Trophoblast cell (in vitro differentiated cells and primary cell): ENCODE data around the gene NME5.
A peak's percentile ranks its signal among the peaks of the same experiment; 100 is the strongest.

Experiments used
- DNase-seq, 2 donors: peaks; one replicate each; pipeline ENCODE4 v3.0.0-alpha.2; 2016
- H2AFZ ChIP-seq: 2 replicates; pipeline ENCODE4 v1.6.1; 2013; ENCODE audit warnings: low read length, moderate library complexity, mild to moderate bottlenecking; ENCODE audit not compliant: insufficient read depth, poor library complexity
- H2AK5ac ChIP-seq: 2 replicates; pipeline ENCODE4 v1.6.1; 2013; ENCODE audit warnings: mild to moderate bottlenecking, low read length
- H2BK120ac ChIP-seq: 2 replicates; pipeline ENCODE4 v1.6.1; 2013; ENCODE audit warnings: low read length, mild to moderate bottlenecking, moderate library complexity; ENCODE audit not compliant: insufficient read depth, poor library complexity
- H2BK12ac ChIP-seq: 2 replicates; pipeline ENCODE4 v1.6.1; 2013; ENCODE audit warnings: mild to moderate bottlenecking, low read length, moderate library complexity
- H2BK5ac ChIP-seq: 2 replicates; pipeline ENCODE4 v1.6.1; 2013; ENCODE audit warnings: low read length, low read depth, moderate library complexity, mild to moderate bottlenecking; ENCODE audit not compliant: poor library complexity
- H3K14ac ChIP-seq: 2 replicates; pipeline ENCODE4 v1.6.1; 2013; ENCODE audit warnings: mild to moderate bottlenecking, low read length
- H3K18ac ChIP-seq: 2 replicates; pipeline ENCODE4 v1.6.1; 2013; ENCODE audit warnings: mild to moderate bottlenecking, low read length
- H3K23ac ChIP-seq: 2 replicates; pipeline ENCODE4 v1.6.1; 2013; ENCODE audit warnings: low read length
- H3K27ac ChIP-seq: 2 replicates; pipeline ENCODE4 v1.5.1; 2013; ENCODE audit warnings: low read depth, mild to moderate bottlenecking, inconsistent platforms, low read length, moderate library complexity
- H3K27me3 ChIP-seq: 2 replicates; pipeline ENCODE4 v1.6.1; 2013; ENCODE audit warnings: inconsistent platforms, mild to moderate bottlenecking, low read length, moderate library complexity; ENCODE audit not compliant: insufficient read depth
- H3K36me3 ChIP-seq, 2 experiments: 1 replicate in 1 of 2; 2 replicates in 1 of 2; pipeline ENCODE4 v1.6.1; 2013; ENCODE audit warnings: low read length in 2 of 2, mild to moderate bottlenecking in 2 of 2, moderate library complexity in 1 of 2; ENCODE audit not compliant: insufficient read depth in 2 of 2, control insufficient read depth in 1 of 2
- H3K4ac ChIP-seq: 2 replicates; pipeline ENCODE4 v1.6.1; 2013; ENCODE audit warnings: low read depth, mild to moderate bottlenecking, low read length, moderate library complexity
- H3K4me1 ChIP-seq, 2 experiments: 1 replicate in 1 of 2; 2 replicates in 1 of 2; pipeline ENCODE4 v1.6.1; 2013; ENCODE audit warnings: low read length in 2 of 2, mild to moderate bottlenecking in 2 of 2, moderate library complexity in 1 of 2; ENCODE audit not compliant: insufficient read depth in 2 of 2, control insufficient read depth in 1 of 2
- H3K4me2 ChIP-seq: 2 replicates; pipeline ENCODE4 v1.6.1; 2013; ENCODE audit warnings: inconsistent platforms, mild to moderate bottlenecking, low read length, moderate library complexity
- H3K4me3 ChIP-seq: 2 replicates; pipeline ENCODE4 v1.5.1; 2013; ENCODE audit warnings: mild to moderate bottlenecking, low read depth, low read length, inconsistent platforms
- H3K79me1 ChIP-seq: one replicate; pipeline ENCODE4 v1.6.1; 2013; ENCODE audit warnings: low read length
- H3K79me2 ChIP-seq: 2 replicates; pipeline ENCODE4 v1.6.1; 2013; ENCODE audit warnings: low read length, mild to moderate bottlenecking; ENCODE audit not compliant: control insufficient read depth, insufficient read depth, poor library complexity
- H3K9ac ChIP-seq: 2 replicates; pipeline ENCODE4 v1.6.1; 2013; ENCODE audit warnings: mild to moderate bottlenecking, low read length
- H3K9me3 ChIP-seq: 2 replicates; pipeline ENCODE4 v1.6.1; 2013; ENCODE audit warnings: low read depth, mild to moderate bottlenecking, control low read depth, inconsistent platforms, low read length; ENCODE audit not compliant: insufficient read depth
- H4K12ac ChIP-seq: 2 replicates; pipeline ENCODE4 v1.6.1; 2013; ENCODE audit warnings: low read depth, mild to moderate bottlenecking, low read length, moderate library complexity
- H4K8ac ChIP-seq: 2 replicates; pipeline ENCODE4 v1.6.1; 2013; ENCODE audit warnings: low read depth, mild to moderate bottlenecking, low read length, moderate library complexity
- H4K91ac ChIP-seq: one replicate; pipeline ENCODE4 v1.6.1; 2013; ENCODE audit warnings: low read depth, mild to moderate bottlenecking, low read length, moderate library complexity
- WGBS: extraction: QIAGEN DNeasy Blood & Tissue Kit; methylation state at CpG from one replicate; pipeline ENCODE4 v1.1.7; 2013; ENCODE audit warnings: missing lambda C conversion rate; ENCODE audit not compliant: insufficient read length, insufficient coverage; ENCODE audit errors: extremely low coverage; 5-methylcytosine and 5-hydroxymethylcytosine counted together

NME5 gene

DNA sequence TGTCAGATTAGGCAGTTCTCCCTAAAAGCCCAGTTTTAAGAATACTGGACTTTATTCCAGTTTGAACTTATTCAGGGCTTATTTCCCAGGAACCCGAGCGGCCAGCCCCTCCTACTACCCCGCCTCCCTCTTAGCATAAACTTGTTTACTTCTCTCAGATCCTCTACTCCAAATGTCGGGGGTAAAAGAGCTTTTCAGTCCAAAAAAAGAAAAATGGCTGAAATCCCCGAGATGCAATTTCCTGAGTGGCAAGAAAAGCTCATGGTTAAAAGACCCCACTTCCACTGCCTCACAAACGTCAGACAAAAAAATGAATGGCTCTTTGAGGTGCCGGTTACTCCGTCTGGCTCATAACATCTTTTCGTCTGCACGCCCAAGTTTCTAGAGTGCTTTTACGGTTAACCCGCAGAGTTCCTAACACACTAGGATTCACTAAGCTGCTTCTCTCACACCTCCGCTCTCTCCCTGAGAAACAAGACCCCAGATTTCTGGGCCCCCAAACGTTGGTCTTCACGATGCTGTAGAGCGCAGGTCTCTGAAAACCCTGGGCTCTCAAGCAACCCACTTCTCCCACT, 38.8 kb upstream of the NME5 start:
- no peaks in the 10 kb centered on the region for H3K27me3 ChIP-seq
- WGBS = no CpG with 5 or more reads among the region's 16 CpGs
- H3K4ac ChIP-seq = peak overlapping the region; percentile 7
- H3K79me2 ChIP-seq = peaks cover 3% of the 10 kb centered on the region
- no peaks in the 10 kb centered on the region for H3K9me3 ChIP-seq
- peak overlapping the region; percentile 75 for H3K27ac ChIP-seq
- no peak overlapping the region for H3K23ac ChIP-seq
- H3K18ac ChIP-seq = peak overlapping the region; percentile 20
- H2AK5ac ChIP-seq = no peak overlapping the region
- H4K12ac ChIP-seq = peak overlapping the region; percentile 49
- H4K8ac ChIP-seq = peak overlapping the region; percentile 72
- peaks cover 18 to 32% of the 10 kb centered on the region in 2 experiments for H3K36me3 ChIP-seq
- no peak overlapping the region for H2BK12ac ChIP-seq
- H2BK5ac ChIP-seq = peak overlapping the region; percentile 57
- peak overlapping the region; percentile 68 for H3K4me2 ChIP-seq
- H3K4me1 ChIP-seq = no peaks in the 10 kb centered on the region
- H2AFZ ChIP-seq = peak overlapping the region; percentile 70
- H3K14ac ChIP-seq = peak overlapping the region; percentile 12
- peak overlapping the region; percentile 84 for H3K4me3 ChIP-seq
- H3K79me1 ChIP-seq = peaks cover 1% of the 10 kb centered on the region
- H4K91ac ChIP-seq = peak overlapping the region; percentile 58
- no peak overlapping the region for H2BK120ac ChIP-seq
- peak; percentile 8 to 45 for DNase-seq
- peak overlapping the region; percentile 93 for H3K9ac ChIP-seq

DNA sequence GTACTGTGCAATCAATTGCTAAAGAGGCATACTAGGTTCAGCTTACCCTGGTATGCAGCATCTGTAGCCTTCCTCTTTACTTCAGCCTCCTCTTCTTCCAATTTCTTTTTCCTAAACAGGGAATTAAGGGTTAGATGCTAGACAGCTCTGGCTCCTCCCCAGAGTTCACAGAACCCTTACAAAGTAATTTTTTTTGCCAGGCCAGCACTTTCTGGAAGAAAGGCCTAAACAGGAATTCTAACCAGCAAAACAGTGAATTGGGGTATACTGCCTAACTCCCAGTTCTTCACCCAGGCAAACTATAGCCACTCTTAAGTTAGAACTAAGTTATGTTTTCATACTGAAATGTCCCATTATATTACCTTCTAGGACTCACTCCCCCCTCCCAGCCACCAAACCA, 31.1 kb upstream of the NME5 start:
- H3K4me1 ChIP-seq = no peaks in the 10 kb centered on the region
- H4K8ac ChIP-seq = no peak overlapping the region
- H3K79me2 ChIP-seq = no peaks in the 10 kb centered on the region
- H3K23ac ChIP-seq = no peak overlapping the region
- peaks cover 30 to 55% of the 10 kb centered on the region in 2 experiments for H3K36me3 ChIP-seq
- no peak overlapping the region for H2AK5ac ChIP-seq
- DNase-seq = no peak
- no peak overlapping the region for H4K12ac ChIP-seq
- H3K79me1 ChIP-seq = no peaks in the 10 kb centered on the region
- no peak overlapping the region for H2BK120ac ChIP-seq
- H3K27me3 ChIP-seq = no peaks in the 10 kb centered on the region
- no peak overlapping the region for H3K18ac ChIP-seq
- no peak overlapping the region for H3K4me3 ChIP-seq
- no peak overlapping the region for H3K4ac ChIP-seq
- no peaks in the 10 kb centered on the region for H3K9me3 ChIP-seq
- H3K4me2 ChIP-seq = no peak overlapping the region
- H2BK5ac ChIP-seq = no peak overlapping the region
- H2AFZ ChIP-seq = no peak overlapping the region
- no peak overlapping the region for H2BK12ac ChIP-seq
- H4K91ac ChIP-seq = no peak overlapping the region
- no peak overlapping the region for H3K14ac ChIP-seq
- H3K27ac ChIP-seq = no peak overlapping the region
- H3K9ac ChIP-seq = no peak overlapping the region

DNA sequence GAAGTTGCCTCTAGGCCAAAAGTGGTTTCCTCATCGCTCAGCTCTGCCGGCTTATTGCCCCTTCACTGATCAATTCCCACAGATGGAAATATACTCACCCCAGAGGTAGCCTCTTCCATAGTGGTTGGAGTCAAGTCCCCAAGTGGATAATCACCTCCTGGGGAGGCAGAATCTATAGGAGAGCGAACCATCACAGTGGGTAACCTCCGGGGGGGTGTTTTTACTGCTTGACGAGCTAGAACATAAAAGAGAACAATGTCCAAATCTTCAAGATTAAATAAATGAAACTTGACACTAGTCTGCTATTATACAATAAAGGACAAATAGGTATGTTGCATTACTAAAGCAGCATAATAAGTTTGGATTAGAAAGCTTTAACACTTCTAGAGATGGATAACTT, 29.9 kb upstream of the NME5 start:
- WGBS = no CpG with 5 or more reads among the region's 5 CpGs
- H2BK12ac ChIP-seq = no peak overlapping the region

DNA sequence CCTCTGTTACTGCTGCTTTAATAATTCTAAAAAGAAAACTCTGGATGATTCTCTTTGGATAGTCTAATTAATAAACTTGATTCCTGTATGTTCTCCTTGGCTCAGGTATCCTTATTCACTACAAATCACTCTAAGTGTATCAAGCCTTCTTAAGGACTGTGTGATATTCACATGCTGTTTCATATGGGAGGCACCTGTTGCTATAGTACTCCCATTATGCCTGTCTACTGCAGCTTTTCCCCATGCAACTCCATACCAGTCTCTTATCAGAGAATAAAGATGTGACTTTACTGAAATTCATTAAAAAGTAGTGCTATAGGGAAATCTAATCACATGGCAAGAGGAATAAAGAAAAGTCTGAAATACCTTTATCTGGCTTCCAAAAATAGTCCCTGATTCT, 24.5 kb upstream of the NME5 start:
- Histone ChIP-seq H3K36me3 (peaks cover 42 to 73% of the 10 kb centered on the region in 2 experiments), H2BK120ac (no peak overlapping the region)

More for the DNA sequence above, 29.9 kb upstream of the NME5 start:
- no peak overlapping the region for H4K8ac ChIP-seq
- no peaks in the 10 kb centered on the region for H3K9me3 ChIP-seq
- no peak overlapping the region for H3K23ac ChIP-seq
- H3K27ac ChIP-seq = no peak overlapping the region
- H4K91ac ChIP-seq = no peak overlapping the region
- no peak overlapping the region for H4K12ac ChIP-seq
- H3K4ac ChIP-seq = no peak overlapping the region
- no peaks in the 10 kb centered on the region for H3K27me3 ChIP-seq
- no peak for DNase-seq
- H3K14ac ChIP-seq = no peak overlapping the region
- no peaks in the 10 kb centered on the region for H3K79me1 ChIP-seq
- no peak overlapping the region for H3K4me3 ChIP-seq
- no peak overlapping the region for H3K4me2 ChIP-seq
- H3K79me2 ChIP-seq = no peaks in the 10 kb centered on the region
- no peak overlapping the region for H3K9ac ChIP-seq
- no peaks in the 10 kb centered on the region for H3K4me1 ChIP-seq
- no peak overlapping the region for H2BK120ac ChIP-seq
- H3K36me3 ChIP-seq = peaks cover 33 to 59% of the 10 kb centered on the region in 2 experiments
- H2BK5ac ChIP-seq = no peak overlapping the region
- no peak overlapping the region for H2AFZ ChIP-seq
- no peak overlapping the region for H3K18ac ChIP-seq
- H2AK5ac ChIP-seq = no peak overlapping the region

More for the DNA sequence above, 24.5 kb upstream of the NME5 start:
- Histone ChIP-seq H3K79me1 (no peaks in the 10 kb centered on the region), H4K12ac (no peak overlapping the region), H3K9ac (no peak overlapping the region), H2AFZ (no peak overlapping the region), H4K91ac (no peak overlapping the region), H3K27me3 (no peaks in the 10 kb centered on the region), H3K4me2 (no peak overlapping the region), H3K18ac (no peak overlapping the region), H3K14ac (no peak overlapping the region), H3K23ac (no peak overlapping the region), H2BK5ac (no peak overlapping the region), H3K4me1 (no peaks in the 10 kb centered on the region), H3K4me3 (no peak overlapping the region), H2AK5ac (no peak overlapping the region), H3K4ac (no peak overlapping the region), H4K8ac (no peak overlapping the region), H3K9me3 (no peaks in the 10 kb centered on the region), H3K27ac (no peak overlapping the region), H3K79me2 (no peaks in the 10 kb centered on the region), H2BK12ac (no peak overlapping the region)
- no peak for DNase-seq
